OCI-LY3 (cell line): ENCODE data around the gene TTC28.

Experiments
- EZH2phosphoT487 ChIP-seq: fragments of 200-600 bp; shearing (Covaris generic); IDR thresholded peaks from 2 replicates; pipeline ENCODE4 v1.6.1; 2018; ENCODE audit warnings: antibody characterized with exemption, mixed run types, low read depth
- TF ChIP-seq, protein P1 (sequence below): fragments of 200-600, 300-600 bp; sonication (generic); IDR thresholded peaks from 2 replicates; pipeline ENCODE4 v1.5.1; 2014; ENCODE audit warnings: antibody characterized with exemption, low read length, low read depth

DNA sequence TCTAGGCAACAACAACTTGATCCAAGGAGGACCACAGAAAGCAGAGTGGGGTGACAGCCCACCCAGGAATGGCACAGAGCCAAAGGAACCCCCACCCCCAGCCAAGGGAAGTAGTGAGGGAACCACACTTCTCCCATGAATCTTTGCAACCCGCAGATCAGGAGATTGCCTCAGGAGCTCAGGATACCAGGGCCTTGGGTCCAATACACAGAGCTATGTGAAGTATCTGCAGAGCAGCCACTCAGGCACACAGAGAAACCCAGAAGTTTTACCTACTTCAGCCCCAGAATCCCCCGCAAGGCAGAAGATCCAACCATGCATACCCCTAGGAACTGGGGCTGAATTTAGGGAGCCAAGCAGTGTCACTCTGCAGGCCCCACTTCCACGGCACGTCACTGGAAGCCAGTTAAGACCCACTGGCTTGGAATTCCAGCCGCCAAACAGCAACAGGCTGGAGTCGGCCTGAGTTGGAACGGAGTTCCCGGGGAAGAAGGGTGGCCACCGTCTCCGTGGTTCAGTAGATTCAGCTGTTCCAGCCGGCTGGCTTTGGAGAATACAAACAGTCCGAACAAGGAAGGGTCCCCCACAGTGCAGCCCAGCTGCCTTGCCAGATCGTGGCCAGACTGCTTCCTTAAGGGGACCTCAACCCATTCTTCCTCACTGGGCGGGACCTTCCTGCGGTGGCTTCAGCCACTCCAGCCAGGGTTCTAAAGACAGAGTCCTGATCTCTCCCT lies 174.1 kb downstream of the TTC28 start:
- no peak for TF ChIP-seq EZH2phosphoT487
- TF ChIP-seq, protein P1, sequence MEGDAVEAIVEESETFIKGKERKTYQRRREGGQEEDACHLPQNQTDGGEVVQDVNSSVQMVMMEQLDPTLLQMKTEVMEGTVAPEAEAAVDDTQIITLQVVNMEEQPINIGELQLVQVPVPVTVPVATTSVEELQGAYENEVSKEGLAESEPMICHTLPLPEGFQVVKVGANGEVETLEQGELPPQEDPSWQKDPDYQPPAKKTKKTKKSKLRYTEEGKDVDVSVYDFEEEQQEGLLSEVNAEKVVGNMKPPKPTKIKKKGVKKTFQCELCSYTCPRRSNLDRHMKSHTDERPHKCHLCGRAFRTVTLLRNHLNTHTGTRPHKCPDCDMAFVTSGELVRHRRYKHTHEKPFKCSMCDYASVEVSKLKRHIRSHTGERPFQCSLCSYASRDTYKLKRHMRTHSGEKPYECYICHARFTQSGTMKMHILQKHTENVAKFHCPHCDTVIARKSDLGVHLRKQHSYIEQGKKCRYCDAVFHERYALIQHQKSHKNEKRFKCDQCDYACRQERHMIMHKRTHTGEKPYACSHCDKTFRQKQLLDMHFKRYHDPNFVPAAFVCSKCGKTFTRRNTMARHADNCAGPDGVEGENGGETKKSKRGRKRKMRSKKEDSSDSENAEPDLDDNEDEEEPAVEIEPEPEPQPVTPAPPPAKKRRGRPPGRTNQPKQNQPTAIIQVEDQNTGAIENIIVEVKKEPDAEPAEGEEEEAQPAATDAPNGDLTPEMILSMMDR, result no peak
